GM12892 (cell line): ENCODE data around the gene BTG4.

Source experiments
- POLR2A ChIP-seq: IDR thresholded peaks from 2 replicates; pipeline ENCODE4 v1.6.1; 2011; ENCODE audit warnings: low read depth, low read length, control low read depth
- POLR2AphosphoS5 ChIP-seq: IDR thresholded peaks from 2 replicates; pipeline ENCODE4 v1.6.1; 2011; ENCODE audit warnings: low read depth, low read length, control low read depth
- TAF1 ChIP-seq: IDR thresholded peaks from 2 replicates; pipeline ENCODE4 v1.6.1; 2011; ENCODE audit warnings: low read depth, mild to moderate bottlenecking, control low read depth, low read length, borderline replicate concordance

DNA sequence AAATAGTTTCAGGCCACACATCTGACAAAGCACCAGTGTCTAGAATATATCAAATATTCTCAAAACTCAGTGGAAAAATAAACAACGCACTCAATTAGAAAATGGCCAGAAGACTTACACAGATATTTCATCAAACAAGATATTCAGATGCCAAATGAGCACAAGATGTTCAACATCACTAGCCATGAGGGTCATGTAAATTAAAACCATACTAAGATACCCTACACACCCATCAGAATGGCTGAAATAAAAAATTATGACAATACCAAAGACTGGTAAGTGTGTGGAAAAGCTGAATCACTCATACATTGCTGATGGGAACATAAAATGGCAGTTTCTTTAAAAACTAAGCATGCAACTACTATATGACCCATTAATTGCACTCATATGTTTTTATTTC lies 21.7 kb downstream of the BTG4 start:
- no peak for TF ChIP-seq POLR2A
- TF ChIP-seq TAF1 = no peak
- TF ChIP-seq POLR2AphosphoS5 = no peak
